NCI-H510A treated with DMSO at 0.1 percent for 48 hours (cell line): Measurements from ENCODE around the gene CHST15.

Source experiments
- DNase-seq: peaks from one replicate; lab custom pipeline; 2025; lab: John Stamatoyannopoulos, UW

The CHST15 gene

DNA sequence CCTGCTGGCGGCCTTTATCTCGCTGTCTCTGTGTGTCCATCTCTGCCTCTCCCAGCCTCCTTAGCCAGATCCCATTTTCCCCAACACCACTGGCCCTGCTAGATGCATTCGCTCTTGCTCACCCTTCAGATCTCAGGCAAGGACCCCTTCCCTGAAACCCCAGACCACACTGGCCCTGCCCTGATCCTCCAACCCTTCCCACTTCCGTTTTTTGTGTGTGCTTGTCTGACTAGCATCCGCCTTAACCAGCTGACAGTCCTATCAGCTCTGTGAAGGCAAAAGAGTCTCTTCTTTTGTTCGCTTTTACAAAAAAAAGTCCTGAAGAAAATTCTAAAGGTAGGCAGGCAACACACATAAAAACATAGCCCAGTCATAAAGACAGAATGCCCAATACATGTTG lies 28.7 kb downstream of the CHST15 start:
- DNase-seq = no peak

DNA sequence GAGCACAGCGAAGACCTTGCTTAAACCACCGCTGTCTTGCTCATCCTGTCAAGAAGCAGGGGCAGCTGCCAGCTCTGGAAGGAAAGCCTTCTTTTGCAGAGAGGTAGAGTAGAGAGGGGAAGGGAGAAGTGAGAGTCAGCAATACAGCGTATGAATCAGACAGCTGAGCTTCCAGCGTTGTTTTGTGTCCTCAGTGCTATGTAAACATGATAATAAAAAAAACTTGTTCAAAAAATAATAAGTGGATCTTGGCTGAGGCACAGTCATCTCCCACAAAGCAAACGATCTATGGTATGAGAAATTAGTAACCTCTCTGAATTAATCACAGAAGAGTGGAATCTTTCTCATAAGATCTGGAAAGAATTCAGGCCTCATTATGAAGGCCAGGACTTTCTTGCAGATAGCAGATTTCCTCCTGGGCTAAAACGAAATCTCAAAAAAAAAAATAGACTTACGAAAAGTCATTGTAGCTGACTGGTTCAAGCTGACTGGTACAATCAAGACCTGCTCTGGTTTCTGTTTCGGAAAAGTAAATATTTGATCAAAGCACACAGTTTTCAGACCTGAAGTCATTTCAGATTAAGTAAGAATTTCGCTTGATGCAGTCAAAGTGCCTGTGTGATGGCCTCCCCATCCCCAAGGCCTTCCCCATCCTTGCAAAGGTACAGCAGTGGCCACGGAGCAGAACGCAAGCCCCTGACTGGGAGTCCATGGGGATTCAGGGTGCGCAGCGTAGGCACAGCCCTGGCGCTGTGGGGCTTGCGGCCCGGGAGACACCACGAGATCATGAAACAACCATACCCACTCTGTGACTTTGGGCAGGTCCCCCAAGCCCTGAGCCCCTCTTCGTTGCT lies 29.4 kb downstream of the CHST15 start:
- peak; percentile 31 for DNase-seq

DNA sequence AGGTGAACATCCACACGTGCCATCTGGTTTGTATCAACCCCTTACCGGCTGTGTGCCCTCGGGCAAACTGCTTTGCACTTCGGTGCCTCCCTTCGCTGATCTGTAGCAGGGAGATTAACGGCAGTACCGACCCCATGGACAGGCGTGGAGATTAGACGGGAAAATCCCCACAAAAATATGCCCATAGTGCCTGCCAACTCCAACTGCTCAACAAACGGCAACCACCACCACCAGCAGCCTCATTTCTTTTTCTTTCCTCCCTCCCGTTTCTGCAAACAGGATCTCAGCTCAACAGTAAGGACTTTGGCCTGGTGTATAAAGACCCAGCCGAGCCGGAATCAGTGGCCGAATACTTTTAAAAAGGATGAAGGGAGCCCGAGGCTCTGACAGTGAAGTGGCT lies 31.0 kb downstream of the CHST15 start:
- DNase-seq = no peak

- no peak for DNase-seq
Observed at GRCh38 chr10:124061030-124061429, 32.4 kb downstream of the CHST15 start.

DNA sequence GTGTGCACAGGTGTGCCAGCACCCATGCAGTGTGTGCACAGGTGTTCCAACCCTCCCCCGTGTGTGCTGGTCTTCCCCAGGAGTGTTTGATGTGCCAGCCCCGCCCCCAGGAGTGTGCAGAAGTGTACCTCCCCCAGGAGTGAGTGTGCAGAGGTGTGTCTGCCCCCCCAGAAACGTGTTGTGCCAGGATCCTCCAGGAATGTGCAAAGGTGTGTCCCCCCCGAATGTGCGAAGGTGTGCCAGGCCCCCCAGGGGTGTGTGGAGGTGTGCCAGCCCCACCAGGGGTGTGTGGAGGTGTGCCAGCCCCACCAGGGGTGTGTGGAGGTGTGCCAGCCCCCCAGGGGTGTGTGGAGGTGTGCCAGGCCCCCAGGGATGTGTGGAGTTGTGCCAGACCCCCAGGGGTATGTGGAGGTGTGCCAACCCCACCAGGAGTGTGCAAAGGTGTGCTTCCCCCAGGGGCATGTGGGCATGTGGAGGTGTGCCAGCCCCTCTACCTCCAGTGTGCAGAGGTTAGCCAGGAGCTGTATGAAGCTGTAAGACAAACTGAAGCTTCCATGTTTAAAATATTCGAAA lies 33.2 kb downstream of the CHST15 start:
- DNase-seq = no peak

DNA sequence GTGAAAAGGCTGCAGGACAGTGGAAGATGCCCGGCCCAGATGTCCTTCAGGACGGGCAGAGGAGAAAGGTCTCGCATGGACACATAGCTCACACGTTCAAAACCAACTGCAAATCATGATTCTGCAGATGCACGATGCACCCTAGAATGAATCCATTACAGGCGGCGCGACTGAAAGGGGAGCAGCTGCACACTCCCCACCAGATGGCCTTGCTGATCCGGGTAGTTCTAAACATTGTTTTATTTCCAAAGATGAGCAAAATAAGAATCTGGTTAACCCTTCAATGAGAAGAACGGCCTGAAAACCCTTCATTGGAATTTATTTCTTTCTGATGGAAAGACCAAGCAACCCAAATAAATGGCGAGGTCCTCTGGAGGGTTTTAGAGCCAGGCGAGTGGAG lies 33.8 kb downstream of the CHST15 start:
- no peak for DNase-seq

DNA sequence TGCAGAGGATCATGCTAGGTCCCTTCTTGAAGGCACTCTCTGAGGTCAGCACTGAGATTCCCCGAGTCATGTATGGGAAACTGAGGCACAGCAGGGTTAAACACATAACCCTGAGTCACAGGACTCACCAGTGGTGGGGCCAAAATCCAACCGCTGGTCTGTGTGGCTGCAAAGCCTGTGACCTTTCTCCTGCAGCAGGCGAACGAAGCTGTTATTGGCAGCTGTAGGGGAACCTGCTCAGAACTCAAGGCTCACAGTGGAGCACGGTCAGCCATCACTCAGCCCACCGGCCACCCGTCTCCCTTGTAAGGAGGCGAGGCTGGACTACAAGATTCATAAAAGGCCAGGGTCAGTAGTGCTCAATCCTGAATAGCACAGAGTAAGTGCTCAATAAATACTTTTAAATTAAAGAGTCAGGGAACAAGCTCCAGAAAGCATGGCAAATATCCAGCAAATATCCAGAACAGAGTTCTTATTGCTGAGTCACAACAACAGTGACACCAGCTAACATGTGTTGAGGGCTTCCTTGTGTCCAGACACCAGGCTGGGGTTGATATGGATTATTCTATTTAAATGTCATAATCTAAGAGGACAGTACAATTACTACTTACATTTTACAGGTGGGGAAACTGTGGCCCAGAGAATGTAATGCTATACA lies 34.9 kb downstream of the CHST15 start:
- DNase-seq = no peak

- DNase-seq = no peak
Observed at GRCh38 chr10:124057601-124058000, 35.8 kb downstream of the CHST15 start.

DNA sequence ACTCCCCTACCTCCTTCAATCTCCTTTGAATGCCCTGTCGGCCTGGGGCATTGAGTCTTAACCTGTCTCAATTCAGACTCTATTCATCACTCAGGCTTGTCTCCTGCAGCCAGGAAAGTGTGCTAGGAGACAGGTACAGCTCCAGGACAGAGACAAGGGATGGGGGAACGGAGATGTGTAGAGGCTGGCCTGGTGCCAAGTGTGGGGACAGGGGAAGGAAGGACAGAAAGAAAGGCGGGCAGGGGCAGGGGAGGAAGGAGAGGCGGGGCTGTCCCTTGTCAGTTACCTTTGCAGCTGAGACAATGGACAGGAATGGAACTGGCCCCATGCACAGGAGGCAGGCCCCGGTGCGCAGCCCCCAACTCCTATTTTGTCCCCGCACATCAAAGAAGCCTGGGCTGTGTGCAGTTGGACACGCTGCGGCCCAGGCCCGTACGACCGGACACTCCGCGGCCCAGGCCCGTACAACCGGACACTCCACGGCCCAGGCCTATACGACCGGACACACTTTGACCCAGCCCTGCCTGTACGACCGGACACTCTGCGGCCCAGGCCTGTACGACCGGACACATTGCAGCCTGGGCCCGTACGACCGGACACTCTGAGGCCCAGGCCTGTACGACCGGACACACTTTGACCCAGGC lies 36.9 kb downstream of the CHST15 start:
- no peak for DNase-seq

- DNase-seq = no peak
Observed at GRCh38 chr10:124053971-124054370, 39.4 kb downstream of the CHST15 start.

DNA sequence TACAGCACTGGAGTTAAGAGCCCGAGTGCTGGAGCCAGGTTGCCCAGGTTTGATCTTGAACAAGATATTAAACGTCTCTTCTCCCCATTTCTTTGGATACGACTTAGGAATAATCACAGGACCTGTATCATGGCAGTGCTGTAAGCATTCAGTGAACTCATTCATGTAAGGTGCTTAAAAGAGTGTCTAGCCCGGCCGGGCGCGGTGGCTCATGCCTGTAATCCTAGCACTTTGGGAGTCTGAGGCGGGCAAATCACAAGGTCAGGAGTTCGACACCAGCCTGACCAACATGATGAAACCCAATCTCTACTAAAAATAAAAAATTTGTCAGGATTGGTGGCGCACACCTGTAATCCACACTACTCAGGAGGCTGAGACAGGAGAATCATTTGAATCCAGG lies 40.8 kb downstream of the CHST15 start:
- DNase-seq = no peak

- DNase-seq = no peak
Observed at GRCh38 chr10:124050021-124051015, 43.1 kb downstream of the CHST15 start.

- no peak for DNase-seq
Observed at GRCh38 chr10:124049484-124049883, 43.9 kb downstream of the CHST15 start.

DNA sequence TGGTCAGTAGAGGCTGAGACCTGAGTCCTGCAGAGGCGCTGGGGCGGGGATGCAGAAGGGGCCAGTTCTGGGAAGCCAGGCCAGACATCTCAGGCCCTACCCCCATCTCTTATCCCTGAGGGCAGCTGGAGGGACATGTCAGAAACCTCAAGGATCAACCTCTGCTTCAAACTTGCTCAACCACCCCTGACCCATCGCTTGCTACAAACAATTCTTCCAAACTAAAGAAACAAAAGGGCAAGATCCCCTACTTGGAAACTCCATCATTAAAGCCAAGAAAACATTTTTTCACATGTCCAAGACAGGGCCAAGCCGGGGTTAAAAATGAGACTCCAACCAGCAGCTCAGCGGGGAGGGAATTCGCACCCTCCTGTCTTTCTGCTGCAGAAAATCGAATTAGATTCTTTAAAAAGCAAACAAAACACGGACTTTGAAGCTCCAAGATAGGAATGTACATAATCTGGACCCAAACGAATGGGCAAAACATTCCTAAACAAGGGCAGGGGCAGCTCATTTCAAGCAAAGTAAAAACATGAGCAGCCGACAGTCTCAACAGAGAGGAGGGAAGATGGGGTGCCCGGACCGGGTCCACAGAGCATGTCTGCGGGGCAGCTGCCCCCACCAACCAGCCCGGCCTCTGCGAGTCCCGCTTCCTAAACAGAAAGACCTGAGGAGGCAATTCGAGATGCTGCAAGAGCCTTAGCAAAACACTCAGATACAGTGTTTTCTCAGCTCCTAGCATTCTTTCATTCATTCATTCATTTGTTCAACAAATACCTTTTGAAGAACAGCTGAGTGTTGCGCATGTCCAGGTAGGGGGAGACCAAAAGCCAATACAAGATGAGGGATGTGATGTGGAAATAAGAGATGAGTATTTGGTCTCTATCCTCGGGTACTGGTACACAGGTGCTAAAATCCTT lies 44.8 kb downstream of the CHST15 start:
- no peak for DNase-seq

DNA sequence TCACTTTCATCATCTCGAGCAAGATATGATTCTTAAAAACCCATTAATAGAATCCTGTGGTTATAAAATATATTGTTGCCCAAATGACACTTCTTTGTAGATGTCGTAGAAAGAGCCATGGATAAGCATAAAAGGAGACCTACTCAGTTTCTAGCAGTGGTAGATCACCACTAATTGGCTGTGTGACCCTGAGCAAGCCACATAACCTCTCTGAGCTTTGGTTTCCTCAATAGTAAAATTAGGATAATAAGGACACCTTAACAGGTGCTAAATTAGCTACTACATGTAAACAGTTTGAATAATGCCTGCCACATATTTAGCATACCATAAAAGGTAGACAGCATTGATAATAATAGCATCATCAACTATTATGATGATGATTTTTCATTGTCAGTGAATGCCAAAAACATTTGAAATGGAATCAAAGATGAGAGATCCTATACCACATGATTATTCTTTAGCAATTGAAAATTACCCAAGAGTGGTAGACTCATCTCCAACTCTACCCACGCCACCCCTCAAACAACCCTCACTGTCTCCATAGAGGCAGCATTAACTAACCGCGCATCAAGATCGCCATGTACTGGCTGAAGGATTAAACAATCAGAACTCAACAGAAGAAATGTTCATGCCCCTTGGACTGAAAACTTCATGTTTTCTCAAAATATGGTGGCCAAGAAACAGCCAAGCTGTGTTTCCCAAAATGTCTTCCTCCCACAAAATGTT lies 45.8 kb downstream of the CHST15 start:
- no peak for DNase-seq

- DNase-seq = no peak
Observed at GRCh38 chr10:124045801-124046355, 47.5 kb downstream of the CHST15 start.

DNA sequence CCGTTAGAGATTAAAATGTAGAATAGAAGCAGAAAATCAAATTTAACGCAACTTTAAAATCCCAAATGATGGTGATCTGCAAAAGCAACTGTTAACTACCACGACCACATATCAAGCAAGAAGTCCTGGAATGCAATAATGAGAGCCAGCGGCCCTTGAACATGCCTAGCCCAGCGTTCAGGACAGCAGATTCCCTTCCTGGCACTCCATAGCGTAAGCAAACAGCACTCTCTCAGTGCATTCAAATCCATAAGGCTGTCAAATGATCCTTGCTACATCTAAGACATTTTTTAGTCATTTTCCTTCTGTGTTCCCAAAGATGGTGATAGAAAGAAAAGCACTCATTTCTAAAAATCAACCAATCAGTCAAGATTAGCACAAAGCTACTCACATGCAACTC lies 48.1 kb downstream of the CHST15 start:
- no peak for DNase-seq

DNA sequence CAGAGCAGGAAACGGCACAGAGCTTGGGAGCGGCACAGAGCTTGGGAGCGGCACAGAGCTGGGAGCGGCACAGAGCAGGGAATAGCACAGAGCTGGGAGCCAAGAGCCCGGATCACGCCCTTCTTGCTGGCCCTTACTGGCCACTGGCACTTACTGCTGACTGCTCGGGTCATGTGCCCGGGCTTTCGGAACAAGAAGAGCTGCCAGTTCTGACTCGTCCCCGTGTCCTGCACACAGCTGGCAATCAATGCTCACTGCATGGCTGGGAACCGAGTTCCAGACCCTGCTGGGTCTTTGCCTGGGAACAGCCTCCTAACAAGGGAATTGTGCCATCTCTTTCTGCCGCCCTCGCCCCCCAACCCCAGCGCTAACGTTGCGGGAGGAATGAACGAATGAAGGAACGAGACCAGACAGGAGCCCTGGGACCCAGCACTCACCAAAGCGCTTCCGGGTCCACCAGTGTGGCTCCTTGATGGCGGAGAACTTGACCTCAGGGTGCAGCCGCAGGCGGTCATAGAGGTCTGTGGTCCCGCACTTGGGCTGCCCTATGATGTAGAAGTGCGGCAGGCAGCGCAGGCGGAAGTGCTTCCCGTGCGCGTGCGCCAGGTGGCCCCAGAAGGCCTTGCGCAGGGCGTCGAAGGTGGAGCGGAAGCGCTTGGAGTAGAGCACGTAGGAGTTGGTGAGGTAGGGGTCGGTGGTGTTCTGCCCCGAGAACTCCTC lies 49.1 kb downstream of the CHST15 start:
- no peak for DNase-seq
